GM12878 (cell line): ENCODE measurements around the gene PRRX2. TPM values are rescaled to one million over a fixed set of nuclear protein-coding genes. Genes with fewer than 3 reads are reported as not detected.

Source experiments
- ATAC-seq: fragments of 200-7000 bp; cut with Tn5 transposase; 3 replicates; pipeline ENCODE4 v1.9.1; 2020; ENCODE audit warnings: mild to moderate bottlenecking, moderate library complexity
- BruUV-seq: library from RNA; stranded (reverse); fragments of 400-500 nt; replicated peaks from 2 replicates; lab custom pipeline; 2021; lab: Mats Ljungman, UMichigan
- CTCF ChIA-PET: fragments of 300-600 bp; sonication (Branson Sonifier 250); formaldehyde crosslinking; extraction: SDS; loops from one replicate; lab custom pipeline; 2021; ENCODE audit warnings: inconsistent platforms; lab: Yijun Ruan, JAX
- POLR2A ChIA-PET: fragments of 350-600 bp; formaldehyde crosslinking; extraction: SDS; loops from one replicate; lab custom pipeline; 2021; ENCODE audit warnings: inconsistent platforms; lab: Charles Lee
- RAD21 ChIA-PET: fragments of 300-600 bp; sonication (Branson Sonifier 250); formaldehyde crosslinking; loops from one replicate; lab custom pipeline; 2023; ENCODE audit warnings: antibody characterized with exemption; ENCODE audit not compliant: unreplicated experiment; lab: Charles Lee
- SMC1A ChIA-PET: fragments of 300-600 bp; sonication (Branson Sonifier 250); formaldehyde crosslinking; loops from one replicate; lab custom pipeline; 2023; ENCODE audit not compliant: unreplicated experiment, uncharacterized antibody; lab: Charles Lee
- DNase-seq: peaks from one replicate; pipeline ENCODE4 v3.0.0-alpha.2; 2011; ENCODE audit warnings: low read depth, low spot score
- FAIRE-seq: peaks from 3 replicates; lab custom pipeline; 2011; peaks lifted over from hg19 to GRCh38; lab: Jason Lieb, UNC
- H2AFZ ChIP-seq: 2 replicates; pipeline ENCODE4 v1.6.0; 2011; ENCODE audit warnings: low read depth, low read length, control low read depth; ENCODE audit not compliant: control insufficient read depth
- H3K27ac ChIP-seq: 2 replicates; pipeline ENCODE4 v1.5.1; 2011; ENCODE audit warnings: control low read depth; ENCODE audit not compliant: control insufficient read depth, insufficient read depth
- H3K27me3 ChIP-seq, 2 experiments: replicated peaks in 1 of 2; 2 replicates each; pipeline versions ENCODE4 v1.6.0 to v1.6.1; 2011; ENCODE audit warnings: low read length in 1 of 2; ENCODE audit not compliant: control insufficient read depth in 2 of 2, insufficient read depth in 2 of 2
- H3K36me3 ChIP-seq, 2 experiments: 2 replicates each; pipeline ENCODE4 v1.5.1; 2011; ENCODE audit warnings: low read length in 1 of 2; ENCODE audit not compliant: control insufficient read depth in 2 of 2, insufficient read depth in 2 of 2
- H3K4me1 ChIP-seq: 2 replicates; pipeline ENCODE4 v1.6.1; 2011; ENCODE audit warnings: mild to moderate bottlenecking, low read length, moderate library complexity, mixed read lengths; ENCODE audit not compliant: control insufficient read depth, insufficient read depth
- H3K4me2 ChIP-seq: 2 replicates; pipeline ENCODE4 v1.6.0; 2011; ENCODE audit warnings: control low read depth; ENCODE audit not compliant: control insufficient read depth, insufficient read depth
- H3K4me3 ChIP-seq: fragments of 200-600 bp; sonication (generic); 2 replicates; pipeline ENCODE4 v1.5.1; 2016
- H3K79me2 ChIP-seq: 2 replicates; pipeline ENCODE4 v1.6.0; 2011; ENCODE audit warnings: low read length; ENCODE audit not compliant: control insufficient read depth, insufficient read depth
- H3K9ac ChIP-seq: 2 replicates; pipeline ENCODE4 v1.8.0; 2011; ENCODE audit warnings: low read length, control low read depth, mixed read lengths; ENCODE audit not compliant: control insufficient read depth, insufficient read depth
- H3K9me3 ChIP-seq: replicated peaks from 3 replicates; pipeline ENCODE4 v1.5.1; 2011; ENCODE audit warnings: mild to moderate bottlenecking, low read length; ENCODE audit not compliant: control insufficient read depth, insufficient read depth
- H4K20me1 ChIP-seq: 2 replicates; pipeline ENCODE4 v1.6.0; 2011; ENCODE audit not compliant: control insufficient read depth, insufficient read depth
- BMI1 ChIP-seq: fragments of 450-650 bp; IDR thresholded peaks from 2 replicates; pipeline ENCODE4 v1.6.1; 2016; ENCODE audit warnings: mild to moderate bottlenecking, moderate library complexity, borderline replicate concordance
- CBX3 ChIP-seq: fragments of 200-600 bp; sonication (generic); IDR thresholded peaks from 2 replicates; pipeline ENCODE4 v1.6.1; 2016; ENCODE audit warnings: low read depth, borderline replicate concordance
- CEBPB ChIP-seq, 2 experiments: fragments of 150-350 bp in 1 of 2; IDR thresholded peaks; 2 replicates each; pipeline ENCODE4 v1.6.1; 2012 to 2014; ENCODE audit warnings: low read depth in 2 of 2, low read length in 2 of 2, borderline replicate concordance in 1 of 2, inconsistent platforms in 1 of 2
- E4F1 ChIP-seq: fragments of 450-650 bp; IDR thresholded peaks from 2 replicates; pipeline ENCODE4 v1.6.1; 2018; ENCODE audit warnings: borderline replicate concordance, mild to moderate bottlenecking; ENCODE audit not compliant: partially characterized antibody
- FOS ChIP-seq: IDR thresholded peaks from 3 replicates; pipeline ENCODE4 v1.6.1; 2011; ENCODE audit warnings: borderline replicate concordance; ENCODE audit not compliant: insufficient read length; ENCODE audit errors: extremely low read depth
- GABPA ChIP-seq: IDR thresholded peaks from 2 replicates; pipeline ENCODE4 v1.6.1; 2014; ENCODE audit warnings: antibody characterized with exemption, low read depth, mild to moderate bottlenecking, inconsistent platforms
- HCFC1 ChIP-seq: fragments of 150-350 bp; IDR thresholded peaks from 2 replicates; pipeline ENCODE4 v1.6.1; 2014; ENCODE audit warnings: low read length
- IRF4 ChIP-seq: IDR thresholded peaks from 2 replicates; pipeline ENCODE4 v1.6.1; 2011; ENCODE audit warnings: low read depth, low read length
- JUNB ChIP-seq: IDR thresholded peaks from 2 replicates; pipeline ENCODE4 v1.6.1; 2016; ENCODE audit warnings: antibody characterized with exemption, mild to moderate bottlenecking
- MTA2 ChIP-seq: fragments of 450-650 bp; IDR thresholded peaks from 2 replicates; pipeline ENCODE4 v1.6.1; 2016; ENCODE audit warnings: low read depth, mild to moderate bottlenecking, moderate library complexity
- MYB ChIP-seq: fragments of 150-350 bp; IDR thresholded peaks from 2 replicates; pipeline ENCODE4 v1.6.1; 2014; ENCODE audit warnings: mild to moderate bottlenecking, low read depth, low read length, borderline replicate concordance
- SIN3A ChIP-seq: IDR thresholded peaks from 2 replicates; pipeline ENCODE4 v1.6.1; 2012; ENCODE audit warnings: low read depth, low read length, improper control_type of control experiment
- SIX5 ChIP-seq: IDR thresholded peaks from 2 replicates; pipeline ENCODE4 v1.6.1; 2011; ENCODE audit warnings: mild to moderate bottlenecking, low read depth, low read length, moderate library complexity; ENCODE audit not compliant: severe bottlenecking
- SP1 ChIP-seq: IDR thresholded peaks from one replicate; pipeline ENCODE4 v1.6.1; 2011; ENCODE audit warnings: low read depth, low read length
- TCF12 ChIP-seq: IDR thresholded peaks from 2 replicates; pipeline ENCODE4 v1.6.1; 2011; ENCODE audit warnings: low read depth, mild to moderate bottlenecking, low read length
- USF1 ChIP-seq: IDR thresholded peaks from 2 replicates; pipeline ENCODE4 v1.6.1; 2011; ENCODE audit warnings: borderline replicate concordance, low read depth, mild to moderate bottlenecking, moderate library complexity, mixed read lengths, low read length; ENCODE audit not compliant: insufficient read depth; ENCODE audit errors: extremely low read length
- WGBS: methylation state at CpG from one replicate; pipeline ENCODE4 v1.1.6; 2016; ENCODE audit warnings: low lambda C conversion rate; ENCODE audit not compliant: insufficient replicate concordance, insufficient coverage; ENCODE audit errors: missing lambda C conversion rate; 5-methylcytosine and 5-hydroxymethylcytosine counted together
- in situ Hi-C: fragments of 300-500 bp; cut with MboI; formaldehyde crosslinking; loops from 9 replicates; pipeline ENCODE4 v1.14.3; 2018; ENCODE audit warnings: mixed read lengths
- intact Hi-C: fragments of 100-400 bp; cut with micrococcal nuclease; formaldehyde crosslinking; loops from one replicate; pipeline ENCODE4 v1.14.2; 2022; ENCODE audit not compliant: unreplicated experiment
- polyA plus RNA-seq, 11 experiments: library from polyadenylated mRNA; depleted of rRNA in 4 of 11; unstranded in 6 of 11; stranded (reverse) in 5 of 11; fragments of >200 nt; fragmentation: Nextera tagmentation in 4 of 11; fragmentation: Illumina TruSeq in 1 of 11; extraction: Ambion mirVana in 4 of 11; extraction: Trizol in 1 of 11; gene quantifications; 1 replicate in 1 of 11; 2 replicates in 10 of 11; pipeline versions ENCODE4 v1.2.1 to v1.2.3, GENCODE V29; 2011 to 2016; ENCODE audit warnings: inconsistent platforms in 2 of 11, missing spikeins in 2 of 11, low read depth in 1 of 11
- total RNA-seq, 4 experiments: library from RNA; depleted of rRNA in 3 of 4; stranded (reverse); fragments of >200 nt in 3 of 4; fragmentation: Illumina TruSeq in 1 of 4; extraction: Trizol in 1 of 4; gene quantifications; 2 replicates each; pipeline versions ENCODE4 v1.2.1 to v1.2.3, GENCODE V29; 2013 to 2021

PRRX2 gene
- total and polyA plus RNA-seq, 10 of the 15 experiments (the other 5 are each of a cell fraction or from before 2014, with no cell fraction given): not detected

- RAD21 ChIA-PET: no interaction called here
These were observed 10.8 kb upstream of the PRRX2 start for GRCh38 chr9:129654554-129655040.

More at GRCh38 chr9:129654554-129655040, 10.8 kb upstream of the PRRX2 start:
- Histone ChIP-seq H3K9ac (no peak overlapping the region), H3K79me2 (no peaks in the 10 kb centered on the region), H3K36me3 (no peaks in the 10 kb centered on the region; a peak in 1 of 4 replicates), H3K27me3 (no peaks in the 10 kb centered on the region; a peak in 2 of 4 replicates), H4K20me1 (no peaks in the 10 kb centered on the region), H2AFZ (no peak overlapping the region)
- no TSS peak for BruUV-seq
- in situ Hi-C loops: no loop called here
- WGBS: 48% methylated on average over 19 of the region's 20 CpGs
- POLR2A ChIA-PET: no interaction called here
- TF ChIP-seq MTA2 (no peak), USF1 (no peak), BMI1 (no peak), HCFC1 (no peak), CEBPB (IDR thresholded peaks at IDR 0.05; ENCODE audit: borderline replicate concordance in 1 of 2, low read depth in 2 of 2, low read length in 2 of 2) (no peak), CBX3 (no peak), GABPA (no peak), FOS (no peak), SP1 (no peak), MYB (no peak), SIX5 (no peak), JUNB (no peak), IRF4 (no peak), SIN3A (no peak), TCF12 (no peak), E4F1 (no peak)
- TF ChIP-seq, all 136 proteins: peak for 0
- ATAC-seq (no peak), DNase-seq (no peak), FAIRE-seq (no peak)
- Histone ChIP-seq H3K4me1 (no peaks in the 10 kb centered on the region), H3K27ac (no peak overlapping the region), H3K4me3 (no peak overlapping the region), H3K4me2 (no peak overlapping the region), H3K9me3 (no peaks in the 10 kb centered on the region)
- SMC1A ChIA-PET: no interaction called here
- intact Hi-C loops: no loop called here
- CTCF ChIA-PET: interaction anchor here (0.6 kb wide), 1 partner anchor 137 kb away, joined by 4 read pairs; no protein-coding TSS in a partner anchor
